HG03469 (cell line): ENCODE data around the gene BEX5.
"Not testable (repeated sequence)": the region's sequence is repeated elsewhere in the genome, so short reads cannot be mapped to it uniquely, and the experiment has no call there.

ENCODE experiments used
- ATAC-seq: cut with Tn5 transposase; IDR thresholded peaks from one replicate; pipeline ENCODE4 v1.9.1; 2021; ENCODE audit warnings: mild to moderate bottlenecking, moderate library complexity, moderate number of reproducible peaks; ENCODE audit not compliant: unreplicated experiment

Gene BEX5

GRCh38 chrX:102155806-102156179 lies at the start of gene BEX5:
TSS of gene BEX5 (minus strand) at chrX:102155977. CDS start at chrX:102154265, 1,712 bp downstream.
- ATAC-seq, result peak; percentile 81

DNA sequence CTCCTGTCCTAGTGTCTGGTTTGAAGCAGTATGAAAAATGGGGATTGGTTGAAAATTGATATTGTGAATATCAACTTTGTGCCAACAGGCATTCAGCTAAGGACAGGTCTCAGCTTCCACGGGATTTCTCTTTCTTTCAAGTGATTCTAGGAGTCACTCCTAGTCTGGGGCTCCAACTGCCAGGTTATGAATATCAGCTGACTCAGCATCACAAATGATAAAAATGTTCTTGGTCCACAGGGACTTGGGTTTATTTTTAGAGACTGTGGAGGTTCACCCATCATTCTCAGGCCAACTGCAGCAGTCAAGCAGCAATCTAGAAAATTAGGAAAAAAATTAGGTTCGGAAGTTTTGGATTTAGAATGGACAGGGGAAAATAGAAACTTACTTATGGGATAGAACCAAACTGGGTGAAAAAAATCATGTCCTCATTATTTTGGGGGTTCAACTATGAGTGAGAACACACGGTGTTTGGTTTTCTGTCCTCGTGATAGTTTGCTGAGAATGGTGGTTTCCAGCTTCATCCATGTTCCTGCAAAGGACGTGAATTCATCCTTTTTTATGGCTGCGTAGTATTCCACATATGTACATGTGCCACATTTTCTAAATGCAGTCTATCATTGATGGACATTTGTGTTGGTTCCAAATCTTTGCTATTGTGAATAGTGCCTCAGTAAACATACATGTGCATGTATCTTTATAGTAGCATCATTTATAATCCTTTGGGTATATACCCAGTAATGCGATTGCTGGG lies 30.4 kb upstream of the BEX5 start:
- no peak for ATAC-seq

DNA sequence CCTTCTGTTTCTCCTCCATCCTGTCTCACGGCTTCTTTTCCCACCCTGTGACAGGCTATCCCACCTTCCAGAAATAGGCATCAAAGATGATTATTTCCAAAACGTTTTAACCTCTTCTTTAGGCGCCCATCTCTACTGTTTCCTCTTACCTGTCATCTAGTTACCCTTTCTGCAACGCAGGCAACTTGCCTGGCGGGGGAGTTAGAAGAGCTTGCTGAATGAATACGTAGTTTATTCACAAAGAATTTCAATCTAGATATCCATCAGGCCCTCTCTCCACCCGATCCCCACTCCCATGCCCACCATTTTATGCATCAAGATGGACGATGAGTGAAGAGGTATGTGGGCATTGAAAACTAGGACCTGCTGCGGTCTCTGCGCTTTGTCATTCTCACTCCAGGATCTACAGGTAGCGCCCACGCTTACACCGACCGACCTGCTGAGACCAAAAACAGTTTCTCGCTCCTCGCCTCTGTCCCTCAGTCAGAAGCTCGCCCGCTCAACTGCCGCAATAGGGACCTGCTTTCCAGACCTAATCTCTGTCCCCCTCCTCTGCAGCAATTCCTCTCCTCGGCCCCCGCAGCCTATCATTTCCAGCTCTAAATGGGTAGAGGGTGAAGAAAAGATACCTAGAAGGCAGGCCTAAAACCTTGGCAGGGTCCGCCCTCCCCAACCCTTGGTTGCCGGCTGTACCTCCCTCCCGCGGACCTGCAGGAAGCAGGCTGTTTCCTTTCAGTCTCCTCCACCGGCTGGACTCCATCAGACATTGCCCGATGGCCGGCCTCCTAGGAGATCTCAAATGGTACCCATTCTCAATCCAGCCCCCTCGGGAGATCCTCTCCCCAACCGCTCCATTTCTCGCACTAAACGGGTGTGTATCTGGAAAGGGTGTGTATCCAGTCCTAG lies 624 bp downstream of the BEX5 start:
- ATAC-seq, result no peak

GRCh38 chrX:102154218-102154860 lies 1.4 kb downstream of the BEX5 start:
- ATAC-seq, result no peak

DNA sequence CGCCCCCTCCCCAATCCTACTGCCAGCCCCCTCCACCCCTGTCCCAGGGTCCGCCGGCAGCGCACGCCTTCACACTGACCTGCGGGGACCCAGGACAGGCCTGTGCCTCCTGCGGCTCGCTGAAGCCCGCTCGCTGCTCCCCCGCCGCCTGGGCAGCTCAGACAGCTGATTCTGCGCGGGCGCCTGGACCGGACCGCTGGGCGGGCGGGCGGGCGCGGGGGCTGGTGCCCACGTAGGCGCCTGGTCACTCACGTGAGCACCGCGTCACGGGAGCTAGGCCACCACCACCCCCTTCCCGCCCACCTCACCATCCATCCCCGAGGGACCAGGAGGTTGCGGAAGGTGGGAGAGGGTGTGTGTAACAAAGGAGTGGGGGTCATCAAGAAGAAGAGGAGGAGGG lies 13.5 kb downstream of the BEX5 start, which contains the start of gene TCEAL6:
Gene TCEAL6 (minus strand): TSS at position 208 of the 400 bp plus-strand sequence.
- not testable (repeated sequence) for ATAC-seq

GRCh38 chrX:102141631-102142030 lies 14.1 kb downstream of the BEX5 start:
- not testable (repeated sequence) for ATAC-seq

DNA sequence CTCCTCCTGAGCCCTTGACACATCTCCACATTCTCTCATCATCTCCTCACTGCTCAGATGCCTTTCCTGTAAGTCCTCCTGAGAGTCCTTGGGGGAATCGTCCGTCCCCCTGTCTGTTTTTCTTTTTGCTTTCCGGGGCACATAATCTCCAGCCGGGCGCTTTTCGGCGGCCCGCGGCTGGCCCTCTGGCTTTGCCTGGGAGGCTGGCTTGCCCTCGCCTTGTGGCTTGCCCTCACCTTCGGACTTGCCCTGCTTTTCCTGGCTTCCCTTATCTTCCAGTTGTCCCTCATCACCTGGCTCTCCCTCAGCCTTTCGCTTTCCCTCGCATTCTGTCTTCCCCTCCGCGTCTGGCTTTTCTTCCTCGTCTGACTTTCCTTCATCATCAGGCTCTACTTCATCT lies 14.9 kb downstream of the BEX5 start:
- not testable (repeated sequence) for ATAC-seq

GRCh38 chrX:102138064-102138463 lies 17.7 kb downstream of the BEX5 start:
- no peak for ATAC-seq

GRCh38 chrX:102129473-102129872 lies 26.3 kb downstream of the BEX5 start:
- no peak for ATAC-seq

DNA sequence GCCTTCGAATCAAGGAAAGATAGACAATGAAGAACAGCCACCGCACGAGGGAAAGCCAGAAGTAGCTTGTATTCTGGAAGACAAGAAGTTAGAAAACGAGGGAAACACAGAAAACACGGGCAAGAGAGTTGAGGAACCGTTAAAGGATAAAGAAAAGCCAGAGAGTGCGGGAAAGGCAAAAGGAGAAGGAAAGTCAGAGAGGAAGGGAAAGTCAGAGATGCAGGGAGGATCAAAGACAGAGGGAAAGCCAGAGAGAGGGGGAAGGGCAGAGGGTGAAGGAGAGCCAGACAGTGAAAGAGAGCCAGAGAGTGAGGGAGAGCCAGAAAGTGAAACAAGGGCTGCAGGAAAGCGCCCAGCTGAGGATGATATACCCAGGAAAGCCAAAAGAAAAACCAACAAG lies 28.9 kb downstream of the BEX5 start:
- no peak for ATAC-seq

DNA sequence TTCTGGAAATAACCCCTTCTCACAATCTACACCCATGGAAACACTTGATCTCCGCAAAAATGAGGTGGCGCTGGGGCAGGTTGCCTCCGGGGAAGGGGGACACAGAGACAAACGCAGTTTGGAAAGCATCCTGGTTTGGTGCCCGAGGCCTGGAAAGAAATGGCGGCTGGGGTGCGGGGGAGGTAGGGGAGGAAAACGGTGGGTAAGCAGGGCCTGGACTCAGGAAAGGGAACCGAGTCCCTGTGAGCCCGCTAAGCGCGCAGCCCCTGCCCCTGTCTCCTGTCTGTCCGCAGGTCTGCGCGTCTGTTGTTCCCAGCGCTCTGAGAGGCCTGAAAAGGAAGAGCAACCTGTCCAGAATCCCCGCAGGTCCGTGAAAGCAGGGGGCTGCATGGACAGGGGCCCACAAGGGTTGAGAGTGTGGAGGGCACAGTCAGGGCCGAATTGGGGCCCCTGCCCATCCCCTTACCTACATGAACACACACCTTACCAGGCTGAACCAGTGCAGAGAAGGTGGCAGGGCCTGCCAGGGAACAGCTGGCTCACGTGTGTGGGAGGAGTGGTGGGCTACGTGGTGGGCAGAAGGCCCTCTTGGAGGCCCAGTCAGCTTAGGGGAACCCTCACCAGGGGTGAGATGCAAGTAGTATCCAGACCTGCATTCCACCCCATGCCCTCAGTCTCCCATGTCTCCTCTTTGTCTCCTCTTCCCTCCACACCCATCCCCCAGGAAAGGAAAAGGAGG lies 29.5 kb downstream of the BEX5 start:
- ATAC-seq, result not testable (repeated sequence)

DNA sequence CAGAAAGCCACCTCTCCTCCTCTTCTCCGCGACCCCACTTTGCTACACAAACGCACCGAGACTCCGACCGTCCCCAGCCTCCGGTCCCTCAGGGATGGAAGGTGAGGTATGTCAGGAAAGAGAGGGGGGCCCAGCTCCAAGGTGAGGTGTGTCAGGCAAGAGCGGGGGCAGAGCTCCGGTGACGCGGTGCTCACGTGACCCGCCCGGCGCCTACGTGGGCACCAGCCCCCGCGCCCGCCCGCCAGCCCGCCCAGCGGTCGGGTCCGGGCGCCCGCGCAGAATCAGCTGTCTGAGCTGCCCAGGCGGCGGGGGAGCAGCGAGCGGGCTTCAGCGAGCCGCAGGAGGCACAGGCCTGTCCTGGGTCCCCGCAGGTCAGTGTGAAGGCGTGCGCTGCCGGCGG lies 30.3 kb downstream of the BEX5 start, which contains the start of gene TCEAL2:
Gene TCEAL2 (plus strand): TSS at position 244 of the 400 bp plus-strand sequence. CDS start 1,152 bp downstream, outside the sequence.
- not testable (repeated sequence) for ATAC-seq

DNA sequence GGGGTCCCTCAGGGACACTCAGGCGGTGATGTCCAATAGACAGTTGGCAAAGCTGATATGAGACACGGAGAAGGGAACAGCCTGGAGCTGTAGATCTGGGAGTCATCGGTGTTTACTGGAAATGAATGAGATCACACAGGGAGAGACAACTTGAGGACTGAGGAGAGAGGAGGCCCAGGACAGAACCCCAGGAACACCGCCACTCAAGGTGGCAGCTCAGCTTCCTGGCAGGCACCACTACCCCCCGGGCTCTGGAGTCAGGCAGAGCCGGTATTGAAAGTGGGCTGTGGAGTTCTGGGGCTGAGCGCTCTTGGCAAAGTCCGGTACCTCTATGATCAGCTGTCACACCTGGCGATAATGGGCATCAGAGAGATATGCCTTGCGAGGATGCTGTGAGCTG lies 30.8 kb downstream of the BEX5 start:
- not testable (repeated sequence) for ATAC-seq

GRCh38 chrX:102115748-102116147 lies 40.0 kb downstream of the BEX5 start:
- ATAC-seq, result no peak

- no peak for ATAC-seq
Measured at GRCh38 chrX:102113367-102113766, 42.4 kb downstream of the BEX5 start.
